B cell (primary cell): ENCODE results near the gene ZNF358.

Experiments
- EZH2 ChIP-seq: IDR thresholded peaks from 2 replicates; pipeline ENCODE4 v1.6.1; 2012; ENCODE audit warnings: borderline replicate concordance, low read depth, mild to moderate bottlenecking, moderate library complexity, low read length; ENCODE audit not compliant: insufficient read depth, poor library complexity, severe bottlenecking
- TF ChIP-seq, protein P1 (sequence below): fragments of 200-600 bp; IDR thresholded peaks from one replicate; pipeline ENCODE4 v1.8.0; 2022; ENCODE audit warnings: antibody characterized with exemption, mild to moderate bottlenecking

DNA sequence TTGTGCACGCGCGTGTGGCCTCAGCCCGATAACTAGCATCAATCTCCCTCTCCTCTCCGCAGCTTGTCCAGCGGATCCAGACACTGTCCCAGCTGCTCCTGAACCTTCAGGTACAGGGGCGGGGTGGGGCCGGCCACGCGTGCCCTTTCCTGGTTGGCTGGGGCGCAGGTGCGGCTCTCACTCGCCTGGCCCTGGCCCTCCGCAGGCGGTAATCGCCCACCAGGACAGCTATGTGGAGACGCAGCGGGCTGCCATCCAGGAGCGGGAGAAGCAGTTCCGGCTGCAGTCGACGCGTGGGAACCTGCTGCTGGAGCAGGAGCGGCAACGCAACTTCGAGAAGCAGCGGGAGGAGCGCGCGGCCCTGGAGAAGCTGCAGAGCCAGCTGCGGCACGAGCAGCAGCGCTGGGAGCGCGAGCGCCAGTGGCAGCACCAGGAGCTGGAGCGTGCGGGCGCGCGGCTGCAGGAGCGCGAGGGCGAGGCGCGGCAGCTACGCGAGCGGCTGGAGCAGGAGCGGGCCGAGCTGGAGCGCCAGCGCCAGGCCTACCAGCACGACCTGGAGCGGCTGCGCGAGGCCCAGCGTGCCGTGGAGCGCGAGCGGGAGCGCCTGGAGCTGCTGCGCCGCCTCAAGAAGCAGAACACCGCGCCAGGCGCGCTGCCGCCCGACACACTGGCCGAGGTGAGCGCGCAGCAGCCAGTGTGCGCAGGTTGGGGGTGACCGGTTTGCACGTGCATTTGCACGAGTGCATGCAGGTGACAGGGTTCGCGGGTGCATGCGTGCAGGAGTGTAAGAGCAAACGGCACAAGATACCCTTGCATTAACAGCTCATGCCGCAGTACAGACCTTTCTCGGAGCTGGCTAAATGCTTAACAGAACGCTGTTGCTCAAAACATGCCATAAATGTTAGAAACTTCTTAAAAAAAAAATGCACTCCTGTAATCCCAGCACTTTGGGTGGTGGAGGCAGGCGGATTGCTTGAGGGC, 48.6 kb upstream of the ZNF358 start:
- TF ChIP-seq, protein P1, sequence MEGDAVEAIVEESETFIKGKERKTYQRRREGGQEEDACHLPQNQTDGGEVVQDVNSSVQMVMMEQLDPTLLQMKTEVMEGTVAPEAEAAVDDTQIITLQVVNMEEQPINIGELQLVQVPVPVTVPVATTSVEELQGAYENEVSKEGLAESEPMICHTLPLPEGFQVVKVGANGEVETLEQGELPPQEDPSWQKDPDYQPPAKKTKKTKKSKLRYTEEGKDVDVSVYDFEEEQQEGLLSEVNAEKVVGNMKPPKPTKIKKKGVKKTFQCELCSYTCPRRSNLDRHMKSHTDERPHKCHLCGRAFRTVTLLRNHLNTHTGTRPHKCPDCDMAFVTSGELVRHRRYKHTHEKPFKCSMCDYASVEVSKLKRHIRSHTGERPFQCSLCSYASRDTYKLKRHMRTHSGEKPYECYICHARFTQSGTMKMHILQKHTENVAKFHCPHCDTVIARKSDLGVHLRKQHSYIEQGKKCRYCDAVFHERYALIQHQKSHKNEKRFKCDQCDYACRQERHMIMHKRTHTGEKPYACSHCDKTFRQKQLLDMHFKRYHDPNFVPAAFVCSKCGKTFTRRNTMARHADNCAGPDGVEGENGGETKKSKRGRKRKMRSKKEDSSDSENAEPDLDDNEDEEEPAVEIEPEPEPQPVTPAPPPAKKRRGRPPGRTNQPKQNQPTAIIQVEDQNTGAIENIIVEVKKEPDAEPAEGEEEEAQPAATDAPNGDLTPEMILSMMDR, result no peak
- no peak for TF ChIP-seq EZH2
